Upper lobe of left lung (tissue), 4 donors: ENCODE measurements around the gene SEMA5A.

Experiments
- EP300 ChIP-seq, 4 donors: sonication (generic); formaldehyde crosslinking; IDR thresholded peaks; one replicate each; pipeline ENCODE4 v1.5.1; 2017; ENCODE audit warnings: antibody characterized with exemption in 4 of 4, control low read depth in 2 of 4
- POLR2A ChIP-seq, 4 donors: fragments of 450-650 bp; IDR thresholded peaks; one replicate each; pipeline ENCODE4 v1.5.1; 2016 to 2017; ENCODE audit warnings: antibody characterized with exemption in 4 of 4, mild to moderate bottlenecking in 2 of 4
- POLR2AphosphoS5 ChIP-seq, 2 donors: sonication (generic); formaldehyde crosslinking; IDR thresholded peaks; one replicate each; pipeline ENCODE4 v1.5.1; 2017; ENCODE audit warnings: antibody characterized with exemption in 2 of 2
- TF ChIP-seq, protein P1 (sequence below), 6 experiments: fragments of 450-650 bp in 4 of 6; fragments of 200-600 bp in 2 of 6; sonication (generic) in 2 of 6; IDR thresholded peaks; one replicate each; pipeline ENCODE4 v1.5.1; 2016 to 2019; ENCODE audit warnings: antibody characterized with exemption in 6 of 6

DNA sequence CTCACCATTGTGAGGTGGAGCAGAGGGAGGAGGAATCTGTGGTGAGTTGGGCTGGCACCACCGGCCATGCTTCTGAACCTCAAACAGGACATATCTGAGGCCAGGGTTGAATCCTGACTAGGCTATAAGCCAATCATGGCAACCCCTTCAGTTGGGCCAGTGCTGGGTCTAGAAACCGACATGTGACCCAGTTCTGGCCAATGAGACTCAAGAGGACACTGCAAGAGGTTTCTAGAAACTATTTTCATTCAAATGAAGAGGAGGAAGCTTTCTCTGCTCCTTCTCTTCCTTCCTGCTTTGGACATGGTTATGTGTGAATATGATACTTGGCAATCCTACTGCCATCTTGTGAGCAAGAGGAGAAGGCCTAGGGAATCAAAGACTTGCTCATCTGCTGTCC lies 417.7 kb downstream of the SEMA5A start:
- TF ChIP-seq, protein P1, sequence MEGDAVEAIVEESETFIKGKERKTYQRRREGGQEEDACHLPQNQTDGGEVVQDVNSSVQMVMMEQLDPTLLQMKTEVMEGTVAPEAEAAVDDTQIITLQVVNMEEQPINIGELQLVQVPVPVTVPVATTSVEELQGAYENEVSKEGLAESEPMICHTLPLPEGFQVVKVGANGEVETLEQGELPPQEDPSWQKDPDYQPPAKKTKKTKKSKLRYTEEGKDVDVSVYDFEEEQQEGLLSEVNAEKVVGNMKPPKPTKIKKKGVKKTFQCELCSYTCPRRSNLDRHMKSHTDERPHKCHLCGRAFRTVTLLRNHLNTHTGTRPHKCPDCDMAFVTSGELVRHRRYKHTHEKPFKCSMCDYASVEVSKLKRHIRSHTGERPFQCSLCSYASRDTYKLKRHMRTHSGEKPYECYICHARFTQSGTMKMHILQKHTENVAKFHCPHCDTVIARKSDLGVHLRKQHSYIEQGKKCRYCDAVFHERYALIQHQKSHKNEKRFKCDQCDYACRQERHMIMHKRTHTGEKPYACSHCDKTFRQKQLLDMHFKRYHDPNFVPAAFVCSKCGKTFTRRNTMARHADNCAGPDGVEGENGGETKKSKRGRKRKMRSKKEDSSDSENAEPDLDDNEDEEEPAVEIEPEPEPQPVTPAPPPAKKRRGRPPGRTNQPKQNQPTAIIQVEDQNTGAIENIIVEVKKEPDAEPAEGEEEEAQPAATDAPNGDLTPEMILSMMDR (IDR thresholded peaks at IDR 0.05) = no peak
- TF ChIP-seq EP300 (IDR thresholded peaks at IDR 0.05) (no peak), POLR2A (IDR thresholded peaks at IDR 0.05) (no peak), POLR2AphosphoS5 (IDR thresholded peaks at IDR 0.05) (no peak)
